Hindlimb muscle (tissue), 1 donor: ENCODE measurements around the gene GRK6. TPM values are rescaled to one million over a fixed set of nuclear protein-coding genes. Genes with fewer than 3 reads are reported as not detected.
"Not testable (repeated sequence)": the region's sequence is repeated elsewhere in the genome, so short reads cannot be mapped to it uniquely, and the experiment has no call there.

Experiments used
- DNase-seq: peaks from one replicate; pipeline ENCODE4 v3.0.0-alpha.2; 2013
- polyA plus RNA-seq: library from polyadenylated mRNA; unstranded; fragments of 120-200 nt; gene quantifications from one replicate; pipeline ENCODE4 v1.2.1, GENCODE V29; 2013; ENCODE audit not compliant: insufficient read length

GRK6 gene
- polyA plus RNA-seq, 1 donor: 17.7 TPM

- DNase-seq: no peak
Observed at GRCh38 chr5:177399997-177400868, 26.2 kb upstream of the GRK6 start, which contains the start of gene PFN3. TSS of gene PFN3 (minus strand) at chr5:177400661. CDS start at chr5:177400576, 85 bp downstream.

GRCh38 chr5:177402271-177403043 lies 24.0 kb upstream of the GRK6 start:
- no peak for DNase-seq

GRCh38 chr5:177403102-177403791 lies 23.2 kb upstream of the GRK6 start:
- no peak for DNase-seq

GRCh38 chr5:177403792-177404640 lies 22.5 kb upstream of the GRK6 start:
- peak; percentile 84 for DNase-seq

- no peak for DNase-seq
Observed at GRCh38 chr5:177404641-177405179, 21.8 kb upstream of the GRK6 start.

DNA sequence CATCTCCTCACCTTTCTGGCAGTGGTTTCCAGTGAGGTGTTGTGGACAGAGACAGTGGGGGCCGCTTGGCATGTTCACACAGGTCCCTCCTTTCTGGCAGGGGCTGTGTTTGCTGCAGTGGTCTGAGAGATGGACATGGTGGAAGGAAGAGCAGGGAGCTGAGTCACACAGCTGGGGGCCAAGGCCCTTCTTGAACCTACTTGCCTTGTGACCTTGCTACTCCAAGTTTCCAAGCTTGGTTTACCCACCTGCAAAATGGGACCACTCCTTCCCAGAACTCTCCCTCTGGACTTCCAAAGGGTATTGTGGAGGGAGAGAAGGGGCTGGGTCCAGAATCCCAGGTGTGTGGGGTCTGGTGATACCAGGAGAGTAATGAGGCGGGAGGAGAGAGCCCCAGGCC lies 21.2 kb upstream of the GRK6 start:
- no peak for DNase-seq

GRCh38 chr5:177405805-177406204 lies 20.7 kb upstream of the GRK6 start:
- no peak for DNase-seq

DNA sequence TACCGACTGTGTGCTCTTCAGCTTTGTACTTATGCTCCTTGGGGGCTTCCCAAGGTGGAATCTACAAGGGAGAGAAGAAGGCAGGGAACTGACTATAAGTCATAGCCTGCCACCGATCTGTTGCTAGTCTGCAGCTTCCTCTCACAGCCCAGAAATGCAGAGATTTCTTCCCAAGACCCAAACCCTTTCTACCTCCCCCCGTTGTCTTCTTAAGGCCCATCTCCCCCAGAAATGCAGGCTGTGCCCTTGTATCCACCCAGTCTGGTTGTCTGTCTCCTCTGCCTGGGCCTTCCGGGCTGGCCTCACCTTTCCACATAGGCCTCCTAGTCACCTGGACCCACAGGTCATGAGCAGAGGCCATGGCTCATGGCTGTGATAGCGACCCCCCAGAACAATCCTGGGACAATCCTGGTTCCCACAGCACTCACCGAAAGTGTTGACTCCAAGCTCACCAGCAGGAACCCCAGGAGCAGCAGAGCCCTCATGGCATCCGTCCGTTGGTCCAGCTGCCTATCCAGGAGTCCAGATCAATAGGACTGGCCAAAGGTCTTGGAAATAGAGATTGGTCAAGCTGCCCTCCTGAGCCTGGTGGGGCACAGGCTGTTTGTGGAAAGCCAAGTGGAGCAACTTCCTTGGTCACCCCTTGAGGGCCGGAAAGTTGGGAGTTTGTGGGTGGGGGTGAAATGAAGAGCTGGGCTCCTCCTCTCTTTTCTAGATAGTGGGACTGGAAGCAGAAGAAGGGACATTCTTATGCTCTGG lies 17.3 kb upstream of the GRK6 start, which contains the start of gene F12:
Gene F12, minus strand, starts transcription at position 522 of the 759 bp plus-strand sequence. Its CDS starts 37 bp downstream, at position 485.
- DNase-seq: no peak

GRCh38 chr5:177410575-177410974 lies 15.9 kb upstream of the GRK6 start:
- DNase-seq: no peak

GRCh38 chr5:177412603-177413233 lies 13.8 kb upstream of the GRK6 start:
- DNase-seq: no peak

- no peak for DNase-seq
Observed at GRCh38 chr5:177414481-177414880, 12.0 kb upstream of the GRK6 start.

- not testable (repeated sequence) for DNase-seq
Observed at GRCh38 chr5:177417081-177417480, 9.4 kb upstream of the GRK6 start.

GRCh38 chr5:177419046-177419445 lies 7.4 kb upstream of the GRK6 start:
- DNase-seq: no peak

DNA sequence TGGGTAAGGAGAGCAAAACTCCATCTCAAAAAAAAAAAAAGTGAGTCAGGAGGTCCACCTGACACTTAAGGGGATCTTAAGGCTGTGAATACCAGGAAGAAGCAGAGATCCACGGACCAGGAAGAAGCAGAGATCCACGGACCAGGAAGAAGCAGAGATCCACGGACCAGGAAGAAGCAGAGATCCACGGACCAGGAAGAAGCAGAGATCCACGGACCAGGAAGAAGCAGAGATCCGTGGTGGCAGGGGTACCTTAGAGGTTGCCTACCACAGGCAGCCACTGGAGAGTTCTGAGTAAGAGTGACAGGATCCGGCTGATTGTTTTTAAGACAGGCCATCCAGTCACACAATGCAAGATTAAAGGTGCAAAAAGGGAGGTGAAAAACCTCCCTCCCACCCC lies 6.0 kb upstream of the GRK6 start:
- not testable (repeated sequence) for DNase-seq

DNA sequence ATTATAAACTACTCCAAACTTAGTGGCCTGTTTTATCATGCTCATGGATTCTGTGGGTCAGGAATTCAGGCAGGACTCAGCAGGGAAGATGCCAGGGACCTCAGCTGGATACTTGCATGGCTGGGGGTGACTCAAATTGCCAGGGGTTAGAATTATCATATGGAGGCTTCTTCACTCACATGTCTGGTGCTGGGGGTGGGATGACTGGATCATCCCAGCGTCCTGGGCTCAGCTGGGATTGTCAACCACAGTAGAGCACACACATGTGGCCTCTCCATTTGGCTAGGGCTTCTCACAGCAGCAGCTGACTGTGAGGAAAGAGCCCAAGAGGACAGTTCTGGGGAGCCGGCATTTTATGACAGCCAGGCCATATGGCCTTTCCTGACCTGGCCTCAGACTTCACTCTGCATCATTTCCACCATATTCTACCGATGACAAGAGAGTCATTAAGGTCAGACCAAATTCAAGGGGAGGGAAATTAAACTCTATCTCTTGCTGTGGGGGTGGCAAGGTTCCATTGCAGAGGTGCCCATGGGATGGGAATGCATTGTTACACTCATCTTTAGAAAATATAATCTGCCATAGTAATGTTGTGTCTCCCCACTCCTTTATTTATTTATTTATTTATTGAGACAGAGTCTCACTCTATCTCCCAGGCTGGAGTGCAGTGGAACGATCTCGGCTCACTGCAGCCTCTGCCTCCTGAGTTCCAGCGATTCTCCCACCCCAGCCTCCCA lies 5.2 kb upstream of the GRK6 start:
- DNase-seq: no peak

GRCh38 chr5:177423671-177424070 lies 2.8 kb upstream of the GRK6 start:
- DNase-seq: no peak

- no peak for DNase-seq
Observed at GRCh38 chr5:177425196-177425800, 1.2 kb upstream of the GRK6 start.

DNA sequence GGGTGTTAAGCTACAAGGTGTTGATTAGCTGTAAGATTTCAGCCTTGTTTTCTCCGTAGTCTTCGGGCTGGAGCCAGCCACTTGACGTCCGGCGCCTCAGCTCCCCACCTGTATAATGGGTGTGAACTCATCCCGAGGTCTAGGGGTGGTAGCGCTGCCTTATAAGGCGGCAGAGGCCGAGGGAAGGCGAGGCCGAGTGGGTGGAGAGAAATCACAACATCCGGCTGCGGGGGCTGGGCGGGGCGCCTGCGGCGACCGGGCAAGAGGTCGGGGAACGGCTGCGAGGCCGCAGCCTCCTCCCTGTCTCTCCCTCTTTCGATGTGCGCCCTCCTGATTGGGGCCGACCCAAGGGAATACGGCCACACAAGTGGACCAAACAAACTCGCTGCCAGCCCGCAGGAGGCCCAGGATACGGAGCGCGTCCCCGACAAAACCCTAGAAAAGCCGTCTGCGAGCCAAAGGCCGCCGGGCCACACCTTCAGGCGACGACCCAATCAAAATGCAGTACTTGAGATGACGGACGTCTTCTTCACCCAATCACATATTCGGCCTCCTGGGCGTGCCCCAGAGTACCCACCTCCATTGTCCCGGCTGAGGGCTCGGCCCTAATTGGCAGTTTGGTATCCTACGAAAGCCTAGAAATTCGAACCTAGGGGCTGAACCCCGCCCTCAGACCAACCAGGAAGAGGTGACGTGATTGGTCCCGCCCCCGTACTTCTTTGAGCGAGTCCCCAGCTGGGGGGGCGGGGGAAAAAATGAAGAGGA lies 493 bp upstream of the GRK6 start:
- peak; percentile 100 for DNase-seq
